Measurements from ENCODE around the gene NFKBIB. TPM values are rescaled to one million over a fixed set of nuclear protein-coding genes. Genes with fewer than 3 reads are reported as not detected.

NFKBIB gene
- total and polyA plus RNA-seq, 10 donors, result 18.1 to 33.5 (median 23.1) TPM

GRCh38 chr19:38911388-38912001 lies 11.7 kb downstream of the NFKBIB start:
- no peak for DNase-seq
- no peaks in the 10 kb centered on the region for H3K4me1 ChIP-seq
- TF ChIP-seq POLR2AphosphoS5 (IDR thresholded peaks at IDR 0.05) (no peak), POLR2A (IDR thresholded peaks at IDR 0.05) (no peak), CTCF (IDR thresholded peaks at IDR 0.05 in 8 of 11, conservative IDR thresholded peaks at IDR 0.05 in 3 of 11) (no peak)
- H3K9me3 ChIP-seq, result no peaks in the 10 kb centered on the region
- H3K27ac ChIP-seq, result no peak overlapping the region
- intact Hi-C loops (cut with DNase I; ENCODE audit: low total_unique reads), result no loop called here
- peaks cover 0 to 19% (median 4%) of the 10 kb centered on the region in 7 donors for H3K27me3 ChIP-seq (replicated peaks in 1 of 7)
- 69 to 85% (median 73%) methylated on average over 7 to 16 of the region's 16 CpGs for WGBS, 5 donors
- no peak overlapping the region for H3K4me3 ChIP-seq
- peaks cover 0 to 47% (median 22%) of the 10 kb centered on the region in 6 donors for H3K36me3 ChIP-seq

GRCh38 chr19:38912600-38913514 lies 13.1 kb downstream of the NFKBIB start:
- 58 to 77% (median 67%) methylated on average over 10 to 12 of the region's 12 CpGs for WGBS, 5 donors
- no peak for TF ChIP-seq POLR2A (IDR thresholded peaks at IDR 0.05)
- no peak for TF ChIP-seq CTCF (IDR thresholded peaks at IDR 0.05 in 8 of 11, conservative IDR thresholded peaks at IDR 0.05 in 3 of 11)
- no peak for TF ChIP-seq POLR2AphosphoS5 (IDR thresholded peaks at IDR 0.05)
- peaks cover 0 to 33% (median 9%) of the 10 kb centered on the region in 6 donors for H3K36me3 ChIP-seq
- no peak overlapping the region for H3K4me3 ChIP-seq
- intact Hi-C loops (cut with DNase I; ENCODE audit: low total_unique reads), result no loop called here
- no peak for DNase-seq
- H3K27ac ChIP-seq, result no peak overlapping the region
- H3K27me3 ChIP-seq (replicated peaks in 1 of 7), result peaks cover 0 to 19% (median 4%) of the 10 kb centered on the region in 7 donors
- no peaks in the 10 kb centered on the region for H3K9me3 ChIP-seq
- peaks cover 0 to 1% (median 0%) of the 10 kb centered on the region in 6 donors for H3K4me1 ChIP-seq

GRCh38 chr19:38913958-38914357 lies 14.2 kb downstream of the NFKBIB start:
- Histone ChIP-seq H3K4me3 (no peak overlapping the region), H3K9me3 (no peaks in the 10 kb centered on the region), H3K27me3 (replicated peaks in 1 of 7) (peaks cover 0 to 19% (median 4%) of the 10 kb centered on the region in 7 donors), H3K36me3 (peaks cover 0 to 22% (median under 1%) of the 10 kb centered on the region in 6 donors), H3K4me1 (peaks cover 0 to 3% (median 0%) of the 10 kb centered on the region in 6 donors), H3K27ac (no peak overlapping the region)
- DNase-seq, result peak; percentile 47
- 91 to 98% (median 93%) methylated on average over 8 of the region's 8 CpGs for WGBS, 5 donors
- intact Hi-C loops (cut with DNase I; ENCODE audit: low total_unique reads), result no loop called here
- TF ChIP-seq POLR2AphosphoS5 (IDR thresholded peaks at IDR 0.05) (no peak), POLR2A (IDR thresholded peaks at IDR 0.05) (no peak), CTCF (IDR thresholded peaks at IDR 0.05 in 8 of 11, conservative IDR thresholded peaks at IDR 0.05 in 3 of 11) (no peak)

Data from spleen (tissue), 11 donors.